ENCODE results near the gene HENMT1.

GRCh38 chr1:108627951-108628350, 32.9 kb downstream of the HENMT1 start:
- TF ChIP-seq, protein P1, sequence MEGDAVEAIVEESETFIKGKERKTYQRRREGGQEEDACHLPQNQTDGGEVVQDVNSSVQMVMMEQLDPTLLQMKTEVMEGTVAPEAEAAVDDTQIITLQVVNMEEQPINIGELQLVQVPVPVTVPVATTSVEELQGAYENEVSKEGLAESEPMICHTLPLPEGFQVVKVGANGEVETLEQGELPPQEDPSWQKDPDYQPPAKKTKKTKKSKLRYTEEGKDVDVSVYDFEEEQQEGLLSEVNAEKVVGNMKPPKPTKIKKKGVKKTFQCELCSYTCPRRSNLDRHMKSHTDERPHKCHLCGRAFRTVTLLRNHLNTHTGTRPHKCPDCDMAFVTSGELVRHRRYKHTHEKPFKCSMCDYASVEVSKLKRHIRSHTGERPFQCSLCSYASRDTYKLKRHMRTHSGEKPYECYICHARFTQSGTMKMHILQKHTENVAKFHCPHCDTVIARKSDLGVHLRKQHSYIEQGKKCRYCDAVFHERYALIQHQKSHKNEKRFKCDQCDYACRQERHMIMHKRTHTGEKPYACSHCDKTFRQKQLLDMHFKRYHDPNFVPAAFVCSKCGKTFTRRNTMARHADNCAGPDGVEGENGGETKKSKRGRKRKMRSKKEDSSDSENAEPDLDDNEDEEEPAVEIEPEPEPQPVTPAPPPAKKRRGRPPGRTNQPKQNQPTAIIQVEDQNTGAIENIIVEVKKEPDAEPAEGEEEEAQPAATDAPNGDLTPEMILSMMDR (IDR thresholded peaks at IDR 0.05): no peak
- TF ChIP-seq REST (IDR thresholded peaks at IDR 0.05; ENCODE audit: insufficient read depth in 1 of 2, low read depth in 2 of 2, low read length in 1 of 2) (no peak), POLR2AphosphoS5 (IDR thresholded peaks at IDR 0.05; ENCODE audit: low read depth, low read length) (no peak)

All from Panc1 (cell line).